Measurements from ENCODE around the gene PHTF2.

PHTF2 gene

DNA sequence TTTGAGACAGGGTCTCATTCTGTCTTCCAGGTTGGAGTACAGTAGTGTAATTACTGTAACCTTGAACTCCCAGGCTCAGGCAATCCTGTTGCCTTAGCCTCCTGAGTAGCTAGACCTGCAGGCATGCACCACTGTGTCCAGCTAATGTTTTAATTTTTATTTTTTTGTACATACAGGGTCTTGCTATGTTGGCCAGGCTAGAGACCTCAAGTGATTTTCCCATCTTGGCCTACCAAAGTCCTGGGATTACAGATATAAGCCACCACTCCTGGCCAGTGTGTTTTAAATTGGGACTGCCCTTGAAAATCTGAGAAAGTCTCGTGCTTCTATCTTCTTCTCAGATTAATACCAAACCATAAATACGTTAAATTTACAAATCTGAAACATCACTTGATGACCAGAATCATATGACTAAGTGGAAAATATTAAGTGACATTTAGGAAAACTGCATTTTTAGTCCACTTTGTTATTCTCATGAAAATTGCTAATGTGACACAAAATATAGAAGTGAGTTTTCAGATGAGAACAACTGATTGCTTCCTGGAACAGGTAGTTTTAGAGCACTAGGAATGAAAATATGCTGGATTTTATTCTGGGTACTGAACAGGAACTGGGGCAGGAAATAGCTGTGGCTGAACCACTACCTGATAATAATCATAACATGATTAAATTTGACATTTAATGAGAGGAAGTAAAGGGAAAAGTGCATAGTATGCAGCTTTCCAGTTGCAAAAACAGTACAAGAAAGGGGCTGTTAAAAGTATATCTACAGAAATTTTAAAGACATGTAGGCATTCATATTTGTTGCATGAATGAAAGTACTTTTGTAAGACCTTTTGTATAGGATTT is 4.2 kb downstream of the PHTF2 start:
- Mint-ChIP-seq H3K4me3 (peak overlapping the region; percentile 2), H3K4me1 (ENCODE audit: low read depth) (peaks cover 63% of the 10 kb centered on the region), H3K27me3 (no peaks in the 10 kb centered on the region), H3K9me3 (peaks cover 19% of the 10 kb centered on the region), H3K36me3 (ENCODE audit: low read depth) (peaks cover 48% of the 10 kb centered on the region), H3K27ac (peak overlapping the region; percentile 83)
- no peak for DNase-seq

DNA sequence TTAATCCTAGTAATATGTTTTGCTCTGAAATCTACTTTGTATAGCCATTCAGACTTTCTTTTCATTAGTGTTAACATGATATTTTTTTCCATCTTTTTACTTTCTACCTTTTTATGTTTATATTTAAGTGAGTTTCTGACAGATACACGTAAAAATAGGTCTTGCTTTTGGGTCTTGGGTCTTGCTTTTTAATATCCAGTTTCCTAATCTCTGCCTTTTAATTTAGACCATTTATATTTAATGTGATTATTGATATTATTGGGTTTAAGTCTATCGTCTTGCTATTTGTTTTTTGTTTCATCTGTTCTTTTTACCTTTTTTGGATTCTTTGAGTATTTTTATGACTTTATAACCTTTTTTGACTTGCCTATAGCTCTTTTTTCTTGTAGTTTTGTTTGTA is 7.9 kb downstream of the PHTF2 start:
- DNase-seq = no peak
- no peaks in the 10 kb centered on the region for H3K27me3 Mint-ChIP-seq
- peaks cover 55% of the 10 kb centered on the region for H3K4me1 Mint-ChIP-seq (ENCODE audit: low read depth)
- no peak overlapping the region for H3K4me3 Mint-ChIP-seq
- peaks cover 46% of the 10 kb centered on the region for H3K36me3 Mint-ChIP-seq (ENCODE audit: low read depth)
- no peak overlapping the region for H3K27ac Mint-ChIP-seq
- peaks cover 28% of the 10 kb centered on the region for H3K9me3 Mint-ChIP-seq

DNA sequence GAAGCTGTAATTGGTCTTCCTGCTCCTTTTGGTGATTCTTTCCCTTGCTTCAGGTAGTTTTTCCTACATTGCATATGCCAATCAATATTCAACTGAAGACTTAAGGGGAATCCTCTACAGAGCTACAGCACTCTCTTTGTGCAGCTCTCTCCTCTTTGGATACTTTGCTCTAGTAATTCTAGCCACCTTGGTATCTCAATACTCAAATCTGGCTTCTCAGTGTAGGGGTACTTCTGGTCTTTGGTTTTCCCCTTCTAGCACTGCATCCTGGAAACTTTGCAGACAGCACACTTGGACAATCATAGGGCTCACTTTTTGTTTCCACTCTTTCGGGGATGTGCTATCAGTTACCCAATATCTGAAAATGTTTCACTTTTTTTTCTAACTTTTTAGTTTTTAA is 9.9 kb downstream of the PHTF2 start:
- no peak overlapping the region for H3K4me3 Mint-ChIP-seq
- no peaks in the 10 kb centered on the region for H3K27me3 Mint-ChIP-seq
- H3K27ac Mint-ChIP-seq = peak overlapping the region; percentile 44
- peaks cover 53% of the 10 kb centered on the region for H3K4me1 Mint-ChIP-seq (ENCODE audit: low read depth)
- peaks cover 28% of the 10 kb centered on the region for H3K9me3 Mint-ChIP-seq
- DNase-seq = no peak
- H3K36me3 Mint-ChIP-seq (ENCODE audit: low read depth) = peaks cover 48% of the 10 kb centered on the region

DNA sequence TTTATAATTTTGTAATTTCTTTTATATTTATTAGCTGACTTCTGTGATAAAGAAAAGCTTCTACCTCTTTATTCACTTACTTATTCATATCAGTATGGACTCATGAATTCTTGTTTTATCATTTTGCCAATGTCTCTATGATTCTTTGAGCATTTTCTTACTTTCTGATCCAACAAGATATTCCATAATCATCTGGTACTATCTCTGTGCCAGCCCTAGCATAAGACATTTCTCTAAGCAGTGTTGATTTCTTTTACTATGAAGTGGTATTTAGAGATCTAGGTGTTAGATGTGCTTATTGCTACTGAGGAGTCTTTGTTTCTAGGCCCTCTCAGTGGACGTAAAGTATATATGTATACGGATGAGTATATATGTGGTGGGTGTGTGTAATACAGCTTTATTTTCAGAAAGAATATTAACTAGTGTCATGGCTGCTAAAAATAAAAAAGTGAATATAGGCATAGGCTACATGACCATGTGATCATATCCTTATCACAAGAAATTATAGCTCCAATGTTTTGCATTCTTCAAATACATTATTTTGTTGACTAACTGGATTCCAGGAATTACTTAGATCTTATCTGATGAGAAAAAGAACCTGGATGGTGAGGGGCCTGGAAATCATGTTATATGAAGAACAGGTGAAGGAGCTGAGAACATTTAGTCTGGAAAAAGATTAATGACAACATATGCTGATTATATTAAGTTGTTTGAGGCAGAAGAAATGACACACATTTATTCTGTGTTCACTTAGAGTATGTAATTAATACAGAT is 13.1 kb downstream of the PHTF2 start:
- Mint-ChIP-seq H3K4me3 (no peak overlapping the region), H3K9me3 (peaks cover 21% of the 10 kb centered on the region), H3K36me3 (ENCODE audit: low read depth) (peaks cover 42% of the 10 kb centered on the region), H3K27me3 (no peaks in the 10 kb centered on the region), H3K27ac (no peak overlapping the region), H3K4me1 (ENCODE audit: low read depth) (peaks cover 44% of the 10 kb centered on the region)
- no peak for DNase-seq

DNA sequence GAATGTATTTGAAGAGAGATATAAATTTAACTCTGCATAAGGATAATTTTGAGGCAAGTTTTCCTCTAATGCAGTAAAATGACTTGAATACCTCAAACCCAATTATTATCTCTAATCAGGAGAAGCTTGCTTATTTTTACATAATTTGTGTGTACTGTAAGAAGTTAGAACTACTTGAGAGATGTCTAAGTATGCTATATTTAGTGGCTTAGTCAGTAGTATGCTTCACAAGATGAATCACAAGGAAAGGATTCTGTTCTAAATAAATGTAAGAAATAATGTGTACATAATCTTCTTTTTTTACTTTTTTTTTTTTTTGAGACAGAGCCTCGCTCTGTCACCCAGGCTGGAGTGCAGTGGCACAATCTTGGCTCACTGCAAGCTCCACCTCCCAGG is 13.7 kb downstream of the PHTF2 start:
- H3K36me3 Mint-ChIP-seq (ENCODE audit: low read depth) = peaks cover 42% of the 10 kb centered on the region
- no peak overlapping the region for H3K27ac Mint-ChIP-seq

DNA sequence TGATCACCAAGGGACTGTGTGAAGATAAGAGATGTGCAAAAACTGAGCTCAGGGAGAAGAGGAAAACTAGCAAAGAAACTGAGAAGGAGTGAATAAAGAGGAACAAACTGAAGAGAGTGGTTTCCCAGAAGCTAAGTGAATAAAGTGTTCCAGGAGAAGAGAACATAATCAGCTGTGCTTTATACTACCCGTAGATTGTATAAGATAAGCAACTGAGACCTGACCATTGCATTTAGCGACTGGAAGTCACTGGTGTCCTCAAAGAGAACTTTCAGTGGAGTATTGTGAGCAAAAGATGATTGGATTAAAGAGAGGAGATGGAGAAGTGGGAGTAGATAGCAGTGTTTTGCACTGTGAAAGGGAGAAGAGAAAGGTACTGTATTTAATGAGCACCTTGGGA is 14.6 kb downstream of the PHTF2 start:
- Mint-ChIP-seq H3K27ac (no peak overlapping the region), H3K9me3 (peaks cover 18% of the 10 kb centered on the region), H3K4me1 (ENCODE audit: low read depth) (peaks cover 46% of the 10 kb centered on the region), H3K36me3 (ENCODE audit: low read depth) (peaks cover 42% of the 10 kb centered on the region), H3K4me3 (no peak overlapping the region), H3K27me3 (no peaks in the 10 kb centered on the region)
- no peak for DNase-seq

More for the DNA sequence above, 13.7 kb downstream of the PHTF2 start:
- H3K4me1 Mint-ChIP-seq (ENCODE audit: low read depth) = peaks cover 48% of the 10 kb centered on the region
- no peak for DNase-seq
- H3K4me3 Mint-ChIP-seq = no peak overlapping the region
- H3K27me3 Mint-ChIP-seq = no peaks in the 10 kb centered on the region
- peaks cover 19% of the 10 kb centered on the region for H3K9me3 Mint-ChIP-seq

DNA sequence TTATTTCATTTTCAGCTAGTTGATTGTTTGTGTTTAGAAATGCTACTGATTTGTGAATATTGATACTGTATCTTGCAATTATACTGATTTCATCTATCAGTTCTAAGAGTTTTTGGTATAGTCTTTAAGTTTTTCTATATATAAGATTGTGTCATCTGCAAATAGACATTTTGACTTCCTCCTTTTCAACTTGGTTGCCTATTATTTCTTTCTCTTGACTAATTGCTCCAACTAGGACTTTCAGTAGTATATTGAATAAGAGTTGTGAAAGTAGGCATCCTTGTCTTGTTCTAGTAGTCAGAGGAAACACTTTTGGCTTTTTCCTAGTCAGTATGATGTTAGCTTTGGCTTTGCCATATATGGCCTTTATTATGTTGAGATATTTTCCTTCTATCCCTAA is 20.4 kb downstream of the PHTF2 start:
- Mint-ChIP-seq H3K36me3 (ENCODE audit: low read depth) (peaks cover 78% of the 10 kb centered on the region), H3K4me3 (no peak overlapping the region), H3K4me1 (ENCODE audit: low read depth) (peaks cover 25% of the 10 kb centered on the region), H3K27ac (no peak overlapping the region), H3K9me3 (peaks cover 44% of the 10 kb centered on the region), H3K27me3 (no peaks in the 10 kb centered on the region)
- DNase-seq = no peak

DNA sequence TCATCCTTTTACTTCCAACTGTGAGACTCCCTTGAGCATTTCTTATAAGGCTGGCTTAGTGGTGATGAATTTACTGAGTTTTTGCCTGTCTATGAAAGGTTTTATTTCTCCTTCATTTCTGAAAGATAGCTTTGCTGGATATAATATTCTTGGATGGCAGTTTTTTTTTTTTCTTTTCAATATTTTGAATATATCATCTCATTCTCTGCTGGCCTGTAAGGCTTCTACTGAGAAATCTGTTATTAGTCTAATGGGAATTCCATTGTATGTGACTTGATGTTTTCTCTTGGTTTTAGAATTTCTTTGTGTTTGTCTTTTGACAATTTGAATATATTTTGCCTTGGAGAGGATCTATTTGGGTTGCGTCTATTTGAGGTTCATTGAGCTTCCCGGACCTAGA is 22.4 kb downstream of the PHTF2 start:
- no peak for DNase-seq
- peaks cover 83% of the 10 kb centered on the region for H3K36me3 Mint-ChIP-seq (ENCODE audit: low read depth)
- H3K9me3 Mint-ChIP-seq = peaks cover 49% of the 10 kb centered on the region
- H3K4me1 Mint-ChIP-seq (ENCODE audit: low read depth) = peaks cover 19% of the 10 kb centered on the region
- H3K4me3 Mint-ChIP-seq = no peak overlapping the region
- no peaks in the 10 kb centered on the region for H3K27me3 Mint-ChIP-seq
- H3K27ac Mint-ChIP-seq = no peak overlapping the region

DNA sequence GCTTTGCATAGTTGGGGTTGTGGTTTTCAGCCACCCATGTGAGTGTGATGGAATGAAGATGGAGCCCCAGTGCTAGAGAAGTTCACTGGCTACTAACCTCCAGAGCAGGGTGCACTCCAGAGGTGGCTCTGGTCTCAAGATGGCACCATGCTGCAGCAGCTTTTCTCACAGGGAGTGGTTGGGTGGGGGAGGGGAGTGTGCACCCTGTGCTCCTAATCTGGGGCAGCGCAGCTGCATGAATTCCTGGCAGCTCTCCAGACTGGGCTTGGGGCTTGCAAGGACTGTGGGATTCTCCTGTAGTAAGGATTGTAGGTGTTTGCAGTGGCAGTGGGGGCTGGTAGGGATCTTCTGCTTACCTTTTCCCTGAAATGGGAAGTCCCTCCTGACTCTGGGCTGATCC is 23.7 kb downstream of the PHTF2 start:
- Mint-ChIP-seq H3K4me1 (ENCODE audit: low read depth) (peaks cover 24% of the 10 kb centered on the region), H3K27me3 (no peaks in the 10 kb centered on the region), H3K4me3 (no peak overlapping the region), H3K36me3 (ENCODE audit: low read depth) (peaks cover 77% of the 10 kb centered on the region), H3K27ac (no peak overlapping the region), H3K9me3 (peaks cover 51% of the 10 kb centered on the region)
- no peak for DNase-seq

DNA sequence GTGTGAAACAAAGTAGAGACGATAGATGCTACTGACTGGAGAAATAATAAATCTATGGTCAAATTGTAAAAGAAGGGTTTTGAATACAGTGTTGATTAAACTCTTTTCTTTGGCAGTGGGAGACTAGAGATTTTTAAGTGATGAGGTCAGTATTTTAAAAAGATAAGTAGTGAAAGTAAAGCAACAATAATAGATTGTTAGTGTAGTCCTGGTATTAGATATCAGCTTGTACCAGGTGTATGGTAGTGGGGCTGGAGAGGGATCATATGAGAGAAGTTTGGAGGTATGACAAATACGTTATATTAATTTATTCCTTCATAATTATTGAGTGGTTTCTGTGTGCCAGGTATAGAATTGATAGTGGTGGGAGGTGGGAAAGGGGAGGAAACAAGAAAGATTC is 25.2 kb downstream of the PHTF2 start:
- H3K4me3 Mint-ChIP-seq = no peak overlapping the region
- H3K36me3 Mint-ChIP-seq (ENCODE audit: low read depth) = peaks cover 61% of the 10 kb centered on the region
- peaks cover 41% of the 10 kb centered on the region for H3K9me3 Mint-ChIP-seq

DNA sequence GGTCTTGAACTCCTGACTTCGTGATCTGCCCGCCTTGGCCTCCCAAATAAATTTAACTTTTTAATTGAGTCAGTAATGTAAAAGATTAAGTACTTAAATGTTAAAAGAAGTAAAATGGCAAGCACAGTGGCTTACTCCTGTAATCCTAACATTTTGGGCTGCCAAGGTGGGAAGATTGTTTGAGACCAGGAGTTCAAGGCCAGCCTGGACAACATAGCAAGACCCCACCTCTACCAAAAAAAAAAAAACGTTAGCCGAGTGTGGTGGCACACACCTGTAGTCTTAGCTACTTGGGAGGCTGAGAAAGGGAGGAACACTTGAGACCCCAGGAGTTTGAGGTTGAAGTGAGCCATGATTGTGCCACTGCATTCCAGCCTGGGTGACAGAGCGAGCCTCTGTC is 26.1 kb downstream of the PHTF2 start:
- Mint-ChIP-seq H3K27me3 (no peaks in the 10 kb centered on the region), H3K4me3 (no peak overlapping the region)

More for the DNA sequence above, 25.2 kb downstream of the PHTF2 start:
- Mint-ChIP-seq H3K27me3 (no peaks in the 10 kb centered on the region), H3K27ac (no peak overlapping the region), H3K4me1 (ENCODE audit: low read depth) (peaks cover 29% of the 10 kb centered on the region)
- no peak for DNase-seq

DNA sequence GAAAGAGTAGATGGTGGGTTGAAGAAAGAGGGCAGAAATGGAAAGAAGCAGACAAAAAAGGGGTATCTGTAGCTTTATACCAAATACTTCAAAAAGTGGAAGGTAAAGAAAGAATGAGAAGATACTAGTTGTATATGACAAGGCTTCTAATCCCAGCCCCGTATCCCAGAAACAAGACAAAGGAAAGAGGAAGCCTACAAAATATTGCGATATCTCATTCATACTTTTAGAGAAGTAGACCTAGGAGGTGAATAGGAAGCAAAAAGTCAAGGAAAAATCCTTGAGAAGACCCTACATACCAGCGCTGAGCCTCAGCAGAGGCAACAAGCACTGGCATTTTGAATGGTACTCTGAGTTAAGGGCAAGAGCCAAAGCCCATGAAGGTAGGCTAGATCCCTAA is 26.6 kb downstream of the PHTF2 start:
- Mint-ChIP-seq H3K4me1 (ENCODE audit: low read depth) (peaks cover 31% of the 10 kb centered on the region), H3K9me3 (peaks cover 33% of the 10 kb centered on the region), H3K27me3 (no peaks in the 10 kb centered on the region), H3K36me3 (ENCODE audit: low read depth) (peaks cover 50% of the 10 kb centered on the region), H3K27ac (no peak overlapping the region), H3K4me3 (no peak overlapping the region)
- DNase-seq = no peak

More for the DNA sequence above, 26.1 kb downstream of the PHTF2 start:
- Mint-ChIP-seq H3K4me1 (ENCODE audit: low read depth) (peaks cover 28% of the 10 kb centered on the region), H3K9me3 (peaks cover 36% of the 10 kb centered on the region), H3K27ac (no peak overlapping the region), H3K36me3 (ENCODE audit: low read depth) (peaks cover 55% of the 10 kb centered on the region)
- DNase-seq = no peak

DNA sequence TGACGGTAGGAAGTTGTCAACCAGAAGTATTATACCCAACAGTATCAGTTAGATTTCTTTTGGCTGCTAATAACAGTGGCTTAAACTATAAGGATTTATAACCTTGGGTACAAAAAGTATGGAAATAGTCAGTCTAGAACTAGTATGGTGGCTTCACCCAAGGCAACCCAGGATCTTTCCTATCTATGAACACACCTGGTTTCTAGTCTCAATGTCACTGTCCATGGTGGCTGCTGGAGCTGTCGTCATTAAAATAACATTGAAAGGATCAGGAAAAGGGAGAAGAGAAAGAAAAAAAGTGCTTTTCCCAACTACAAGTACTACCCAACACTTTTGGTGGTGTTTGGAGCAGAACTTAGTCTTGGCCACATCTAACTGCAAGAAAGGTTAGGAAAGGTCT is 27.7 kb downstream of the PHTF2 start:
- Mint-ChIP-seq H3K27me3 (no peaks in the 10 kb centered on the region), H3K27ac (no peak overlapping the region), H3K9me3 (peaks cover 22% of the 10 kb centered on the region), H3K36me3 (ENCODE audit: low read depth) (peaks cover 38% of the 10 kb centered on the region), H3K4me3 (no peak overlapping the region), H3K4me1 (ENCODE audit: low read depth) (peaks cover 42% of the 10 kb centered on the region)
- DNase-seq = no peak

DNA sequence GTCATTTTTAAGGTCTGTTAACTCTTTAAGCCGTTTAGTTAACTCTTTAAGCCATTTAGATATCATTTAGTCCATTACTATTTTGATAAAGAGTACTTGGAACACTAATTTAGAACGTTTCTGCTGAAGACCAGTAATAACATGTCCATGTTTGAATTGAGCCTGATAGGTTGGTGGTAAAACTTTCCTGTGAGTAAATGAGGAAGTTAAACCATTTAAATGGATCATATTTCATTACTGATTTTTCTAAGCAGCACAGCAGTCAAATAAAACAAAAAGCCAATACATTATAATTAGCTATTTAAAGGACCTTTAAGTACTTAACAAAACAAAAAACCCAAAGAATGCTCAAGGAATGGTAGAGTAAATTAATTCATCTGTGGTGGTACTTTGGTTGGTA is 29.4 kb downstream of the PHTF2 start:
- Mint-ChIP-seq H3K4me1 (ENCODE audit: low read depth) (peaks cover 52% of the 10 kb centered on the region), H3K9me3 (peaks cover 13% of the 10 kb centered on the region), H3K4me3 (no peak overlapping the region), H3K27ac (no peak overlapping the region), H3K27me3 (no peaks in the 10 kb centered on the region), H3K36me3 (ENCODE audit: low read depth) (peaks cover 26% of the 10 kb centered on the region)
- DNase-seq = no peak

Data from activated T-cell treated with anti-CD3 and anti-CD28 coated beads, Interleukin-2, amount 50 U/mL, for 24 hours (primary cell).